K562 (cell line): ENCODE data around the gene RPN1. TPM values are rescaled to one million over a fixed set of nuclear protein-coding genes. Genes with fewer than 3 reads are reported as not detected.

Experiments
- BHLHE40 ChIP-seq: IDR thresholded peaks from 2 replicates; pipeline ENCODE4 v1.6.1; 2011; ENCODE audit warnings: low read length, improper control_type of control experiment
- ESRRA ChIP-seq: fragments of 450-650 bp; IDR thresholded peaks from 2 replicates; pipeline ENCODE4 v1.6.1; 2014; ENCODE audit warnings: low read depth, mild to moderate bottlenecking, moderate library complexity, borderline replicate concordance
- ETV6 ChIP-seq, 3 experiments: fragments of 150-350 bp in 1 of 3; sonication (generic) in 1 of 3; formaldehyde crosslinking in 1 of 3; IDR thresholded peaks; 2 replicates each; pipeline versions ENCODE4 v1.6.1 to v1.8.0; 2014 to 2022; ENCODE audit warnings: borderline replicate concordance in 2 of 3, low read depth in 2 of 3, antibody characterized with exemption in 1 of 3, low read length in 1 of 3, mild to moderate bottlenecking in 1 of 3, missing genetic modification reagents in 1 of 3
- FOXJ3 ChIP-seq: sonication (generic); formaldehyde crosslinking; IDR thresholded peaks from 2 replicates; pipeline ENCODE4 v1.4.0; 2020; ENCODE audit warnings: mild to moderate bottlenecking, missing genetic modification reagents
- HDAC8 ChIP-seq: fragments of 450-650 bp; IDR thresholded peaks from 2 replicates; pipeline ENCODE4 v1.6.1; 2016; ENCODE audit warnings: mild to moderate bottlenecking, missing genetic modification characterization, moderate library complexity, missing compliant biosample characterization
- HMGN3 ChIP-seq: IDR thresholded peaks from 2 replicates; pipeline ENCODE4 v1.6.1; 2011; ENCODE audit warnings: borderline replicate concordance, low read depth, mild to moderate bottlenecking, mixed read lengths, low read length; ENCODE audit not compliant: insufficient read length; ENCODE audit errors: extremely low read depth
- ILF3 ChIP-seq: fragments of 450-650 bp; IDR thresholded peaks from 2 replicates; pipeline ENCODE4 v1.6.1; 2018; ENCODE audit warnings: antibody characterized with exemption, mild to moderate bottlenecking, moderate library complexity, borderline replicate concordance
- KLF6 ChIP-seq: fragments of 250-450 bp; sonication (Bioruptor Pico); IDR thresholded peaks from 2 replicates; pipeline ENCODE4 v1.4.0; 2020; ENCODE audit warnings: mild to moderate bottlenecking, moderate library complexity, borderline replicate concordance
- MTA3 ChIP-seq: fragments of 450-650 bp; formaldehyde crosslinking; IDR thresholded peaks from 2 replicates; pipeline ENCODE4 v1.6.1; 2017; ENCODE audit warnings: mild to moderate bottlenecking, borderline replicate concordance
- NCOA2 ChIP-seq, 2 experiments: fragments of 450-650 bp; IDR thresholded peaks; 2 replicates each; pipeline ENCODE4 v1.6.1; 2018; ENCODE audit warnings: mild to moderate bottlenecking in 2 of 2, moderate library complexity in 1 of 2; ENCODE audit not compliant: partially characterized antibody in 2 of 2
- NFIC ChIP-seq: fragments of 450-650 bp; IDR thresholded peaks from 2 replicates; pipeline ENCODE4 v1.6.1; 2017; ENCODE audit warnings: mild to moderate bottlenecking, inconsistent platforms
- RB1 ChIP-seq: fragments of 450-650 bp; IDR thresholded peaks from 2 replicates; pipeline ENCODE4 v1.6.1; 2017; ENCODE audit warnings: low read depth, mild to moderate bottlenecking
- RCOR1 ChIP-seq, 2 experiments: IDR thresholded peaks; 2 replicates each; pipeline ENCODE4 v1.6.1; 2012; ENCODE audit warnings: low read depth in 2 of 2, low read length in 2 of 2, borderline replicate concordance in 1 of 2, improper control_type of control experiment in 1 of 2
- SUPT5H ChIP-seq: fragments of 450-650 bp; IDR thresholded peaks from 2 replicates; pipeline ENCODE4 v1.6.1; 2016
- TAL1 ChIP-seq: fragments of 450-650 bp; IDR thresholded peaks from 2 replicates; pipeline ENCODE4 v1.6.1; 2016; ENCODE audit warnings: mild to moderate bottlenecking
- THRAP3 ChIP-seq: fragments of 450-650 bp; IDR thresholded peaks from 2 replicates; pipeline ENCODE4 v1.6.1; 2016; ENCODE audit warnings: mild to moderate bottlenecking, inconsistent platforms, borderline replicate concordance
- ZBED1 ChIP-seq: IDR thresholded peaks from 2 replicates; pipeline ENCODE4 v1.6.1; 2014
- ZNF197 ChIP-seq: fragments of 200-800 bp; sonication (Bioruptor generic); IDR thresholded peaks from 2 replicates; pipeline ENCODE4 v1.6.1; 2016; ENCODE audit warnings: low read depth, missing genetic modification characterization, missing compliant biosample characterization
- ZNF217 ChIP-seq: sonication (generic); formaldehyde crosslinking; IDR thresholded peaks from 2 replicates; pipeline ENCODE4 v1.8.0; 2022; ENCODE audit warnings: mild to moderate bottlenecking, missing genetic modification reagents
- ZNF239 ChIP-seq: fragments of 250-450 bp; sonication (Bioruptor Pico); IDR thresholded peaks from 2 replicates; pipeline ENCODE4 v1.4.0; 2020; ENCODE audit warnings: mild to moderate bottlenecking
- ZNF311 ChIP-seq: fragments of 250-450 bp; sonication (Bioruptor Pico); IDR thresholded peaks from 2 replicates; pipeline ENCODE4 v1.4.0; 2020; ENCODE audit warnings: mild to moderate bottlenecking, moderate library complexity
- ZNF507 ChIP-seq: conservative IDR thresholded peaks from 2 replicates; pipeline ENCODE4 v1.6.1; 2017; ENCODE audit warnings: missing genetic modification characterization, missing compliant biosample characterization
- ZNF644 ChIP-seq: fragments of 200-800 bp; sonication (Bioruptor generic); IDR thresholded peaks from 2 replicates; pipeline ENCODE4 v1.6.1; 2016; ENCODE audit warnings: low read depth, missing genetic modification characterization, missing compliant biosample characterization
- ZNF699 ChIP-seq: fragments of 250-450 bp; sonication (Bioruptor Pico); IDR thresholded peaks from 2 replicates; pipeline ENCODE4 v1.8.0; 2021; ENCODE audit warnings: mild to moderate bottlenecking, moderate library complexity; ENCODE audit not compliant: insufficient replicate concordance
- ZNF778 ChIP-seq: fragments of 450-650 bp; formaldehyde crosslinking; IDR thresholded peaks from 2 replicates; pipeline ENCODE4 v1.4.0; 2020; ENCODE audit warnings: mild to moderate bottlenecking, moderate library complexity
- polyA plus RNA-seq, 8 experiments: library from polyadenylated mRNA; depleted of rRNA in 4 of 8; stranded (reverse) in 5 of 8; unstranded in 3 of 8; fragments of >200 nt; fragmentation: Nextera tagmentation in 2 of 8; fragmentation: Illumina TruSeq in 1 of 8; extraction: Ambion mirVana in 2 of 8; extraction: Trizol in 1 of 8; gene quantifications; 2 replicates each; pipeline versions ENCODE4 v1.2.1 to v1.2.3, GENCODE V29; 2011 to 2014; ENCODE audit warnings: inconsistent platforms in 1 of 8, missing spikeins in 1 of 8
- total RNA-seq, 7 experiments: library from RNA; depleted of rRNA in 6 of 7; stranded (reverse); fragments of >200 nt in 6 of 7; fragmentation: Illumina TruSeq in 2 of 7; extraction: Trizol in 2 of 7; gene quantifications; 2 replicates each; pipeline versions ENCODE4 v1.2.1 to v1.2.3, GENCODE V29; 2011 to 2021; ENCODE audit warnings: low replicate concordance in 1 of 7
- TF ChIP-seq, protein P1 (sequence below): fragments of 250-450 bp; sonication (Bioruptor Pico); IDR thresholded peaks from 2 replicates; pipeline ENCODE4 v1.5.0; 2020; ENCODE audit warnings: mild to moderate bottlenecking
- TF ChIP-seq, protein P2 (sequence below): fragments of 450-650 bp; IDR thresholded peaks from 2 replicates; pipeline ENCODE4 v1.6.1; 2016; ENCODE audit warnings: low read depth, mild to moderate bottlenecking, moderate library complexity

The RPN1 gene
- total and polyA plus RNA-seq, 9 of the 15 experiments (the other 6 are each of a cell fraction or from before 2014, with no cell fraction given) = 39.5 to 300 (median 148) TPM

DNA sequence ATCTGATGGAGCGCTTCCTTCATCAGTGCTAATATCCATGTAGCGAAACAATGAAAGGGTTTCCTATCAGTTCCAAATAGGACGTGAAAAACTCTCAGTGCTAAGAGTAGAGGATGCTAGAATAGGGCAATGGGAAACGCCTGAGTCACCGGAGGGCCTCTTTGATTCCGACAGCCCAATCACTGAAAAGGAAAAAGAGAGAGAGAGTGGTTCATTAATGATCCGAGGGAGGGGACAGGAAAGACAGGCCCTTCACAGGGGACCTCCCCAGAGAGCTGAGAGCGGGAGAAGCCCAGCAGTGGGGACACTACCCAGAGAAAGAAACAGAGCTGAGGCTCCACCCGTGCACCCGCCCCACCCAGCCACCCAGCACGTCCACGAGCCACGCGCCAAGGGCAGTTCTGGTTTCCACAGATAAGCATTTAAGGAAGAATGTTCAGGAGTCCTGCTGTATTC, 76.9 kb downstream of the RPN1 start (continued):
- TF ChIP-seq THRAP3 (no peak), ZNF197 (CRISPR knock-in tag) (no peak), HDAC8 (tag) (no peak), ZBED1 (no peak), ZNF239 (no peak), BHLHE40 (peak; percentile 50; the same call in 1 of the 2 replicates), ZNF217 (CRISPR knock-in tag) (no peak), ESRRA (no peak), ZNF644 (tag) (no peak), NCOA2 (IDR thresholded peaks at IDR 0.05; ENCODE audit: partially characterized antibody in 2 of 2) (no peak), FOXJ3 (CRISPR knock-in tag) (no peak), ILF3 (no peak), ZNF507 (tag) (no peak), ZNF699 (CRISPR knock-in tag) (no peak), RB1 (no peak), MTA3 (peak; percentile 52; the same call in 1 of the 2 replicates), RCOR1 (IDR thresholded peaks at IDR 0.05; ENCODE audit: borderline replicate concordance in 1 of 2, low read depth in 2 of 2, low read length in 2 of 2) (peak in 1 of 2 experiments; percentile 6; a peak in 1 of 4 replicates), ZNF778 (CRISPR knock-in tag) (no peak), HMGN3 (no peak), ZNF311 (CRISPR knock-in tag) (no peak), KLF6 (CRISPR knock-in tag) (no peak), NFIC (0 out of 2 replicates have a peak, but pooled peaks have one; percentile 14), ETV6 (IDR thresholded peaks at IDR 0.05; ENCODE audit: borderline replicate concordance in 1 of 2, low read depth in 2 of 2, low read length in 1 of 2) (no peak), ETV6 (CRISPR knock-in tag; IDR thresholded peaks at IDR 0.05; ENCODE audit: borderline replicate concordance) (no peak), TAL1 (peak; percentile 44), SUPT5H (no peak)
- TF ChIP-seq, protein P1, sequence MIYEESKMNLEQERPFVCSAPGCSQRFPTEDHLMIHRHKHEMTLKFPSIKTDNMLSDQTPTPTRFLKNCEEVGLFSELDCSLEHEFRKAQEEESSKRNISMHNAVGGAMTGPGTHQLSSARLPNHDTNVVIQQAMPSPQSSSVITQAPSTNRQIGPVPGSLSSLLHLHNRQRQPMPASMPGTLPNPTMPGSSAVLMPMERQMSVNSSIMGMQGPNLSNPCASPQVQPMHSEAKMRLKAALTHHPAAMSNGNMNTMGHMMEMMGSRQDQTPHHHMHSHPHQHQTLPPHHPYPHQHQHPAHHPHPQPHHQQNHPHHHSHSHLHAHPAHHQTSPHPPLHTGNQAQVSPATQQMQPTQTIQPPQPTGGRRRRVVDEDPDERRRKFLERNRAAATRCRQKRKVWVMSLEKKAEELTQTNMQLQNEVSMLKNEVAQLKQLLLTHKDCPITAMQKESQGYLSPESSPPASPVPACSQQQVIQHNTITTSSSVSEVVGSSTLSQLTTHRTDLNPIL (CRISPR knock-in tag) = no peak
- TF ChIP-seq, protein P2, sequence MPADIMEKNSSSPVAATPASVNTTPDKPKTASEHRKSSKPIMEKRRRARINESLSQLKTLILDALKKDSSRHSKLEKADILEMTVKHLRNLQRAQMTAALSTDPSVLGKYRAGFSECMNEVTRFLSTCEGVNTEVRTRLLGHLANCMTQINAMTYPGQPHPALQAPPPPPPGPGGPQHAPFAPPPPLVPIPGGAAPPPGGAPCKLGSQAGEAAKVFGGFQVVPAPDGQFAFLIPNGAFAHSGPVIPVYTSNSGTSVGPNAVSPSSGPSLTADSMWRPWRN = peak; percentile 95
